Embryonic facial prominence (tissue), 1 donor: ENCODE data around the gene ILF2.
"Not testable (repeated sequence)": the region's sequence is repeated elsewhere in the genome, so short reads cannot be mapped to it uniquely, and the experiment has no call there.

Experiments
- DNase-seq: peaks from one replicate; pipeline ENCODE4 v3.0.0-alpha.2; 2016; ENCODE audit errors: extremely low spot score

ILF2 gene

GRCh38 chr1:153649137-153649862 is 21.5 kb downstream of the ILF2 start:
- DNase-seq: no peak

GRCh38 chr1:153648000-153648643 is 22.7 kb downstream of the ILF2 start:
- no peak for DNase-seq

- DNase-seq: no peak
These were observed 23.5 kb downstream of the ILF2 start for GRCh38 chr1:153647346-153647714.

GRCh38 chr1:153646672-153647345 is 24.0 kb downstream of the ILF2 start:
- DNase-seq: no peak

- no peak for DNase-seq
These were observed 27.0 kb downstream of the ILF2 start for GRCh38 chr1:153643816-153644215.

- DNase-seq: no peak
These were observed 27.7 kb downstream of the ILF2 start for GRCh38 chr1:153643100-153643499.

GRCh38 chr1:153642161-153642560 is 28.6 kb downstream of the ILF2 start:
- no peak for DNase-seq

- DNase-seq: no peak
These were observed 29.9 kb downstream of the ILF2 start for GRCh38 chr1:153640861-153641260.

GRCh38 chr1:153640213-153640612 is 30.6 kb downstream of the ILF2 start:
- not testable (repeated sequence) for DNase-seq

- DNase-seq: no peak
These were observed 31.5 kb downstream of the ILF2 start for GRCh38 chr1:153639280-153639679.

GRCh38 chr1:153638261-153638660 is 32.5 kb downstream of the ILF2 start:
- no peak for DNase-seq

- DNase-seq: no peak
These were observed 34.5 kb downstream of the ILF2 start for GRCh38 chr1:153636312-153636711.

GRCh38 chr1:153635872-153636271 is 34.9 kb downstream of the ILF2 start:
- no peak for DNase-seq

GRCh38 chr1:153633754-153634665 is 36.8 kb downstream of the ILF2 start, which contains the start of gene CHTOP:
TSS of gene CHTOP (plus strand) at chr1:153634066. CDS start at chr1:153636589, 2,523 bp downstream.
- peak; percentile 93 for DNase-seq

GRCh38 chr1:153633161-153633753 is 37.5 kb downstream of the ILF2 start:
- DNase-seq: no peak

- no peak for DNase-seq
These were observed 39.5 kb downstream of the ILF2 start for GRCh38 chr1:153631047-153632022.

- DNase-seq: no peak
These were observed 40.4 kb downstream of the ILF2 start for GRCh38 chr1:153630384-153630783.

GRCh38 chr1:153629971-153630370 is 40.8 kb downstream of the ILF2 start:
- DNase-seq: no peak

- DNase-seq: no peak
These were observed 41.5 kb downstream of the ILF2 start for GRCh38 chr1:153629343-153629665.

- no peak for DNase-seq
These were observed 42.0 kb downstream of the ILF2 start for GRCh38 chr1:153628638-153629342.
